Measurements from ENCODE around the gene RNF44. TPM values are rescaled to one million over a fixed set of nuclear protein-coding genes. Genes with fewer than 3 reads are reported as not detected.

RNF44 gene
- 31.2 to 47.4 TPM (median 42.0 TPM) in 5 replicates for total RNA-seq (2022; extraction: Qiagen RNA extraction; ENCODE audit: low read depth)

GRCh38 chr5:176536902-176537553 is at the start of gene RNF44:
Gene RNF44 (minus strand): TSS chr5:176537402. CDS start chr5:176532472, 4,930 bp downstream.

GRCh38 chr5:176548967-176549444 is 11.8 kb upstream of the RNF44 start, which contains the start of gene CDHR2:
Gene CDHR2 (plus strand): TSS chr5:176549342. CDS start chr5:176565353, 16,011 bp downstream.

Other genes starting within 250 kb of the RNF44 start
- 64.4 to 86.2 TPM (median 79.2 TPM) in 5 replicates for gene KIAA1191, start 175.6 kb downstream of the RNF44 start, total RNA-seq (2022; extraction: Qiagen RNA extraction; ENCODE audit: low read depth)
- 0.31 to 1.1 TPM (median 0.76 TPM) in 5 replicates for gene ARL10, start 171.9 kb downstream of the RNF44 start, total RNA-seq (2022; extraction: Qiagen RNA extraction; ENCODE audit: low read depth)
- gene NOP16, start 148.8 kb downstream of the RNF44 start, total RNA-seq (2022; extraction: Qiagen RNA extraction; ENCODE audit: low read depth), result 121 to 132 TPM (median 126 TPM) in 5 replicates
- 234 to 275 TPM (median 243 TPM) in 5 replicates for gene HIGD2A, start 148.7 kb downstream of the RNF44 start, total RNA-seq (2022; extraction: Qiagen RNA extraction; ENCODE audit: low read depth)
- 73.1 to 113 TPM (median 98.3 TPM) in 5 replicates for gene CLTB, start 120.9 kb downstream of the RNF44 start, total RNA-seq (2022; extraction: Qiagen RNA extraction; ENCODE audit: low read depth)
- gene FAF2, start 89.0 kb downstream of the RNF44 start, total RNA-seq (2022; extraction: Qiagen RNA extraction; ENCODE audit: low read depth), result 49.5 to 54.6 TPM (median 53.4 TPM) in 5 replicates
- 0.04 to 0.08 TPM (median 0.06 TPM) in 5 replicates for gene CDHR2, start 11.9 kb upstream of the RNF44 start, total RNA-seq (2022; extraction: Qiagen RNA extraction; ENCODE audit: low read depth)
- gene GPRIN1, start 72.8 kb upstream of the RNF44 start, total RNA-seq (2022; extraction: Qiagen RNA extraction; ENCODE audit: low read depth), result 7.3 to 10.3 TPM (median 9.4 TPM) in 5 replicates
- gene SNCB, start 93.1 kb upstream of the RNF44 start, total RNA-seq (2022; extraction: Qiagen RNA extraction; ENCODE audit: low read depth), result 0.91 to 1.4 TPM (median 1.2 TPM) in 5 replicates
- gene EIF4E1B, start 93.3 kb upstream of the RNF44 start, total RNA-seq (2022; extraction: Qiagen RNA extraction; ENCODE audit: low read depth), result not detected in 5 replicates
- 57.1 to 69.3 TPM (median 63.6 TPM) in 5 replicates for gene TSPAN17, start 110.1 kb upstream of the RNF44 start, total RNA-seq (2022; extraction: Qiagen RNA extraction; ENCODE audit: low read depth)

Measured in A549 treated with DMSO at 1 μM for 4 hours (cell line).